ENCODE measurements around the gene SIRPD.

The SIRPD gene

GRCh38 chr20:1524004-1524403 is 33.5 kb downstream of the SIRPD start:
- H3K27ac ChIP-seq = no peak overlapping the region
- TF ChIP-seq CTCF (conservative IDR thresholded peaks at IDR 0.05) = no peak

- H3K27ac ChIP-seq = no peak overlapping the region
- no peak for TF ChIP-seq CTCF (conservative IDR thresholded peaks at IDR 0.05)
Observed at GRCh38 chr20:1517010-1517409, 40.5 kb downstream of the SIRPD start.

- H3K27ac ChIP-seq = no peak overlapping the region
- no peak for TF ChIP-seq CTCF (conservative IDR thresholded peaks at IDR 0.05)
Observed at GRCh38 chr20:1513801-1514200, 43.7 kb downstream of the SIRPD start.

GRCh38 chr20:1509237-1509636 is 48.3 kb downstream of the SIRPD start:
- peak; percentile 88 for TF ChIP-seq CTCF (conservative IDR thresholded peaks at IDR 0.05)
- H3K27ac ChIP-seq = no peak overlapping the region

GRCh38 chr20:1508574-1508973 is 48.9 kb downstream of the SIRPD start:
- no peak overlapping the region for H3K27ac ChIP-seq
- TF ChIP-seq CTCF (conservative IDR thresholded peaks at IDR 0.05) = no peak

GRCh38 chr20:1507276-1507675 is 50.2 kb downstream of the SIRPD start:
- no peak for TF ChIP-seq CTCF (conservative IDR thresholded peaks at IDR 0.05)
- no peak overlapping the region for H3K27ac ChIP-seq

GRCh38 chr20:1505871-1506270 is 51.6 kb downstream of the SIRPD start:
- no peak overlapping the region for H3K27ac ChIP-seq
- TF ChIP-seq CTCF (conservative IDR thresholded peaks at IDR 0.05) = no peak

GRCh38 chr20:1505361-1505760 is 52.1 kb downstream of the SIRPD start:
- no peak for TF ChIP-seq CTCF (conservative IDR thresholded peaks at IDR 0.05)
- H3K27ac ChIP-seq = no peak overlapping the region
